22Rv1 (cell line): Measurements from ENCODE around the gene TFAP2A.

Experiments
- CTCF ChIP-seq: fragments of 450-650 bp; IDR thresholded peaks from 2 replicates; pipeline ENCODE4 v1.5.1; 2017; ENCODE audit warnings: mild to moderate bottlenecking
- ZFX ChIP-seq: fragments of 450-650 bp; IDR thresholded peaks from 2 replicates; pipeline ENCODE4 v1.6.1; 2017; ENCODE audit warnings: antibody characterized with exemption, borderline replicate concordance

DNA sequence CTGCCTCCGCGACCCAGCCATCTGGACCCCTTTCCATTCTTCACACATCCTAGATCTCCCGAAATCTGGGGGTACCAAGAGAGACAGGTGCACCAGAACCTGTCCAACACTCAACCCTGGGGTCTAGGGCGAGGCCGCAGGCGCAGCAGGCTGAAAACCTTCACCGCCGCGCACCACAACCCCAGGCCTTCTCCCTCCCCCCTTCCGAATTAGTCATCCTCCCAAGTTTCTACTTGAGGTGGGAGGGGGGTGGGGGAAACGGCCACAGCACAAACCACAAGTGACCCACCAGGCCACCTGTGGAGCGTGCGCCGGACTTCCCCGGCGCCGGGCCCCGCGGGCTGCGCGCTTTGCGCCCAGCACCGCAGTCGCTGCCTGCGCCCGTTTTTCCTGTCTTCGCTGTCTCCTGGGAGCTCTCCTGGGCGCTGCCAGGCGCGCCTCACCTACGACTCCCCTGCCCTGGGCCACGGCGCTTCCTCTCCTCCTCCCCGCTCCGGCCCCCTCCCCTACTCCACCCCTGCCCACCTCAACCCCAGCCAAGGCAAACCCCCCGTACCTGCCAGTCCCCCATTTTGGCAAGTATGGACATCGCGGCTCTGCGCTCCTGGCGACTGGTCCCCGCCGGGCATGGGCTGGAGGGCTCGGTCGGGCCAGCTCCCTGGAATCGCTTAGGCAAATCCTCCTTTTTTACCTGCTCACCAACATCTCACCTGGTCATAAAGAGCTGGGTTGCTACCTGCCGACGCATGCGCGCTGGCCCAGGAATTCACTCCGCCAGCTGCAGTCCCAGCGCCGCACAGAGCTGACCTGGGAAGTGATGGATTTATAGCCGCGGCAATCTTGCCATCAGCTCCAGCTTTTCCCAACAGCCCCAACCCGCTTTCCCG is 4.2 kb upstream of the TFAP2A start:
- no peak for TF ChIP-seq CTCF
- TF ChIP-seq ZFX: no peak
